GM19043 (cell line): ENCODE results near the gene DNAH8.

Source experiments
- ATAC-seq: cut with Tn5 transposase; IDR thresholded peaks from one replicate; pipeline ENCODE4 v1.9.1; 2021; ENCODE audit warnings: low read depth; ENCODE audit not compliant: unreplicated experiment

Gene DNAH8

DNA sequence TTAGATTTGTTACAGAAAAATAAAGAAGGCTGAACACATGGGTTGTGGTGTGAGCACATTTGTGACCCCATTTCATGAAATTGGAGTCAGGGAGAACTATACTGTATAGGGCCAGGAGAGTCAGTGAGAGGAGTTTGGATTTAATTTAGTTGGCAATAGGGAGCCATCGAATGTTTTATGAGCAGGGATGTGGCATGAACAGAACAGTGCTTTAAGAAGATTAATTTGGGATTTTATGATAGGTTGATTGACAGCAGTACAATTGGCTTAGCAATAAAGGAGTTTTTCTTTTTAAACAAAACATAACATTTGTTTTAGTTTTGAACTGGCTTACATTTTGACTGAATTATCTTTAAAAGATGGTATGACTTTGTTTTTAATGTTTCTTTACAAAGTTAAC, 227.9 kb downstream of the DNAH8 start:
- ATAC-seq = no peak

DNA sequence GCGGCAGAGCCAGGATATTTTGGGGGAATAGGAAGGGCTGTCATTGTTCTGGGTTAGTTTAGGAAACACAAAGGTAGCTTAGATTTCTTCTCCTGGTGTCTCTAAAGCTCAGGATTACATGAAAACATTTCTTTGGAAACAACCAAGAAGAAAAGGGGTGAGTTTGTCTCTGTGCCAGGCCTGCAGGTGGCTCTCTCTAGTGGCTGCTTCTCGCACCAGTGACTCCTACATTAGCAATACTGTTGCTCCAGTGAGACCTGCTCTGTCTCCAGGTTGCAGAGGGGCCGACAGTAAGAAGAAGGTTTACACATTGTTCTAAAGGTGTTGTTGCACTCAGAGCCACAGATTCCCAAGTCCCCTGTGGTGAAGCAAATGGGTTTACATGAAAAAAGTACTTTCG, 228.9 kb downstream of the DNAH8 start:
- no peak for ATAC-seq

DNA sequence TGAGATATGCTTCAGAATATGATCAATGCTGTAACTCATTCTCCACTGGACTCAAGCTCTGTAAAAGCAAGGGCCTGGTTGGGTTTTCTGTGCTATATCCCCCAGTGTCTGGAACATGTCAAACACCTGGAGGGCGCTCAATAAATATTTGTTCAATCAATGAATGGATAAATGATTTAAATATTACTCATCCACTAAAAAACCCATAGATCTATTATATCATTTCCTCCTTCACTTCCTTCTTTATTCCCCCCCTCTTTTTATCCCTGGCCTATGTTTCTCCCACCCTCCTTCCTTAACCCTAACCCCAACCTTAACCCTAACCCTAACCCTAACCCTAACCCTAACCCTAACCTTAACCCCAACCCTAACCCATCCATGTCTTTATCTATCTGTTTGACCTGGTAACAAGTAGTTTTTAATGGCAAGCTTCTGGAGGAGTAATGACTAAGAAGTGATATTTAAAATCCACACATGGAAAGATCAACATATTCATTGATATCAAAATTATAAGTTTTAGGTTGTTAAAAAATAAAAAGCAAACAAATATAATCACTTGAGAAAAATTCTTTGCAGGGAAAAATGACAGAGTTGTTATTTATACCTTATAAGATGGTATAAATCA, 229.7 kb downstream of the DNAH8 start:
- ATAC-seq = no peak

DNA sequence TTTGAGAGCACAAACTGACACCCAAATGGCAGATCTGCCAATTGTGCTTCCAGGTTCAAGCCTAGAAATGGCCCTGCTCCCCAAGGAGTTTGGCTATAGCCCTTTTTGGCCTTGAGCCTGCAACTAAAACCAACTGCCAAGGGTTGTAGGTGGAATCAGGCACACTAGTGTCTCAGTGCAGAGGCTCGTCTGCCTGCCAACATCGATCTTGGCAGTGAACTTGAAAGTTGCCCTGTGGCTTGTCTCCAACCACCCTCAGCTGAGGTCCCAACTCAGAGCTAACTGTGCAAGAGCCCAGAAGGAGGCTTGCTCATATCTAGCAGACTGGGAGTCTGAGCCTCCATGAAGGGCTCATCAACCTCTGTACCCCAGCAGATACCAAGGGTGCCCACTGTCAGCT, 240.8 kb downstream of the DNAH8 start:
- no peak for ATAC-seq

DNA sequence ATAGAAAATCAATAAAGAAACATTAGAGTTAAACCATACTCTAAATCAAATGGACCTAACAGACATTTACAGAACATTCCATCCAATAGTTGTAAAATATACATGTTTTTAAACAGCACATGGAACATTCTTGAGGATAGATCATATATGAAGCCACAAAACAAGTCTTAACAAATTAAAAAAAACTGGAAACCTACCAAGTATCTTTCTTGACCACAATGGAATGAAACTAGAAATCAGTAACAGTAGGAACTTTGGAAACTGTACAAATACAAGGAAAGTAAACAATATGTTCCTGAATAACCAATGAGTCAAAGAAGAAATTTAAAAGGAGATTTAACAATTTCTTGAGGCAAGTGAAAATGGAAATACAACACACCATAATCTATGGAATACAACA, 242.3 kb downstream of the DNAH8 start:
- ATAC-seq = no peak

DNA sequence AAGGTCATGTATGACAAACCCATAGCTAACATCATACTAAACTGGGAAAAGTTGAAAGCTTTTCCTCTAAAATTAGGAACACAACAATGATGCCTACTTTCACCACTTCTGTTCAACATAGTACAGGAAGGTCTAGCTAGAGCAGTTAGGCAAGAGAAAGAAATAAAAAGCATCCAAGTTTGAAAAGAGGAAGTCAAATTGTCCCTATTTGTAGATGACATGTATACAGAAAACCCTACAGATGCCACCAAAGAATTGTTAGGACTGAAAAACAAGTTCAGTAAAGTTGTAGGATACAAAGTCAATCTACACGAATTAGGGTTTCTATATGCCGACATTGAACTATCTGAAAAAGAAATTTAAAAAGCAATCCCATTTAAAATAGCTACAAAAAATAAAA, 244.0 kb downstream of the DNAH8 start:
- no peak for ATAC-seq

DNA sequence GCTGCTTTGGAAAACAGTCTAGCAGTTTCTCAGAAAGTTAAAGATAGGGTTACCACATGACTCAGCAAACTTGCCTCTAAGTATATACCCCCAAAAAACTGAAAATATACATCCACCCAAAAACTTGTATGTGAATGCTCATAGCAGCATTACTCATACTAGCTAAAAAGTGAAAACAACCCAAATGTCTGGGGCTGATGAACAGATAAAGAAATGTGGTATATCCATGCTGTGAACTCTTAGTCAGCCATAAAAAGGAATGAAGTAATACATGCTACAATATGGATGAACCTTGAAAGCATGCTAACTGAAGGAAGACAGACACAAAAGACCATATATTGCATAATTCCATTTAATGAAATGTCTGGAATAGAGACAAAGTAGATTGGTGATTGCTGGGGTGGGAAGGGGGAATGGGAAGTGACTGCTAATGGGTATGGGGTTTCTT, 253.6 kb downstream of the DNAH8 start:
- ATAC-seq = no peak

DNA sequence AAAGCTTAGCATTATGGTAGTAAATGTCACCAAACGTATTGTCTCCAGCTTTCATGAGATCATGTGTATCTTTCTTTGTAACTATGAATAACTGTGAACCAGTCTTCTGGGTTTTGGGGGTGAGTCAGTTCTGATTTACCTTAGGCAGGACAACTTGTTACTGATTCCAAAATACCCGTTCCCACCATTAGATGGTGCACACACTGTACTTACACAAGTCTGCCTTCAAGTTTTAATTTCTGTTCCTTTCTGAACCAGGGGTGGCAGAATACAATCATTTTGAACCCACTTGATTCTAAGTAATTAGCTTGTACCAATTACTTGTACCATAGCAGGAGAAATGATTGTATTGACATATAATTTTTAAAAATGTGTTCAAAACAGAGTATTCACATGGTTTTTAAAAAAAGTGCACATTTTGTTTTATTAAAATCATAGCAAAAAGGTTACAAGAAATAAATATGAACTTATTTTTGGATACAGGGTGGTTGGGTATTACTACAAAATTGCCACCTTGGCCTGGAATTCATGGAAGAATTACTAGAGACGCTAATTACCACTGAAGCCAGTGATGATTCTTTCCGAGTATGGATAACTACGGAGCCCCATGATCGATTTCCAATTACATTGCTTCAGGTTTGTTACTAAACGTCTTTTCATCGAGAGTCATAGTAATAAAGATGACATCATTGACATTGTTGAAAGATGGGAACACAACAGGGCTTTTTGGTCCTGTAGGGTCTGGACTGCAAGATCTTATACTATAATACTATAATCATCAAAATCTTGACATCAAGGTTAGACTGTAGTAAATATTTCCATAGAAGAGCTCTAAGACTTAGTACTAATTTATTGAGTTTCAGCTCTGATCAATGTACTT, 258.3 kb downstream of the DNAH8 start:
- ATAC-seq = no peak

DNA sequence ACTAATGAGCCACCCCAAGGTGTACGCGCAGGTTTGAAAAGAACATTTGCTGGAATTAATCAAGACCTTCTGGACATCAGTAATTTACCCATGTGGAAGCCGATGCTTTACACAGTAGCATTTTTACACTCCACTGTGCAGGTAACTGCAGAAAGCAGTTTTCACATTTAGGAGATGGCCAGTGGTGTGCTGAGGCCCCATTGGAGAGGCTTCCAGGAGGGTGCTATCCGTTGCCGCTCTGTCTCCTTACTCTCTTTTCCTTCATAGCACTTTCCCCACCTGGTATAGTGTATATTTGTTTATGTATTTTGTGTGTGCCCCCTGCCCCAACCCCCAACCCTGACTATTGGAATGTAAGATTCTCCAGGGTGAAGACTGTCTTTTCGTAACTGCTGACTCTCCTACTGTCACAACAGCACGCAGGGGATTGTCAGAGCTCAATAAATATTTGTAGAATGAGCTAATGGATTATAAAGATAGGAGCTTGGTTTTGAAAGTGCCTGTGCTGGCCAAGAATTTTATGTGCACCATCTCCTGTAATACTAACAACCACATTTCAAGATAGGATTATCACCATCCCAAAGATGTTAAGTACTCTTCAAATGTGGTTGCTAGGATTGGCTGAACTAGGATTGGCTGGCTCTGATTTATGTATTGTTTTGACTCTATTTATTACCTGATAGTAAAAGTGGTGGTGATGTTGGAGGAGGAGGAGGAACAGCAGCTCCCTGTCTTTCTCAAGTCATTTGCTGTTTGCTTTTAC, 259.5 kb downstream of the DNAH8 start:
- ATAC-seq = no peak

DNA sequence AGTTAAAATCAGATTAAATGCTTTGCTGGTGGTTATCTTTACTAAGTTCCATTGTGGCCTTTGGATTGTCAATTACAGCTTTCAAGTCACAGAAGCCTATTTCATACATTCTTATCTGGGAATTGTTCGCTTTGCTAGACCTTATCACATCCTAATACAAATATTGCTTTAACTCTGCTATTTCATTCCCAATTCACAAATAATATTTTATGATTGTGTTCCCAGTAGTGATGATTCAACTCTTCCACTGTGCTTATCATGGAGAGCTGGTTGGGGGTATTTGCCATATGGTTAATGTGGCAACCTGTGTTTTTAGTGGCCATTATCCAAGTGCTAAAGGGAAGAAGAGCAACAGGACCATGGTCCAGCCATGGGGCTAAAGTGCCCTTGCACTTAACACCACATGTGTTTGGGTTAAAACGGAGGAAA, 260.5 kb downstream of the DNAH8 start:
- ATAC-seq = no peak

DNA sequence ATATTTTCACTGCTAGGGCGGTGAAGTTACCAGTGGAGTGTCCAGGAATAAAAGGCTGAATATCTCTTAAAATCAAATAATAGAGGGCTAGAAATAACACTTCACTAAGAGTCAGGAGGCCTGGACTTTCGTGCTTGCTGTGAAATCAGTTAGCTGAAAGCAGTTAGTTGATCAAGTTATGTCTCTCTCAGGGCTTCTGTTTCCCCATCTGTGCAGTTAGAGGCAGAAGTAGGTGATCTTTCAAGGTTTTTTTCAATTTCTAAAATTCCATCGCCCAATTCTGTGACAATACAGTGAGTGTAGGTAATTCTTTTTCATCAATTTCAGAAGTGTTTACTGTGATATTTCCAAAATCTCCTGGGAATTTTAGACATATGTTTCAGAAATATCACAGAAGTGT, 260.9 kb downstream of the DNAH8 start:
- no peak for ATAC-seq

DNA sequence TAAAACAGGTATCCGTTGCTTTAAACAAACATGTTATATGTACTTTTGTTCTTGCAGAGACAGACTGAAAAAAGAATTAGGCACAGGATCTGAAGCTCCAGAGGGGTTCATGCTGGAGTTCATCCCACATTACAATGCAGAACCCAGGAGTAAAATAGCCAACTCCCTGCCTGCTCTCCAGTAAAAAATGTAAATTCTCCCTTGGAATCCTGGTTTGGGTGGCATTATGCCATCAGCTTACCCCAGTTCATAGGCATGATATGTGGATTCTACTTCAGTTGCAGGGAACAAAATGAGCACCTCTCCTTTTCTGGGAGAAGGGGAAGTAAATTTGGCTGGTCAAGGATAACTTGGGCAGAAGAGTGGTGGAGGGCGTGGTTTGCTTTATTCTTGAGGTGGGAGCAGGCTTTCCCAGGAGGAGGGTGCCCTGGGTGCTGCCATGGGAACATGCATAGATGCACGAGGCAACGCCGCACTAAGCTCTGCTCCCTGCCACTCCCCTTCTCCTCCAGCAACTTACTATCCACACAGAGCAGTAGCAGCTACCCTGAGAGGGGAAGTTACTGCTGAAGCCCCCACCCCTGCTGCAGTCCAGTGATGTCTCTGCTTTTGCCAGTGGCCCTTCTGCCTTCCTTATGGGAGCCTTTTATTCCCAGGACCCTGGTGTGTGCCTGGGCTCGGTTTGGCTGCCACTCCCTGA, 261.8 kb downstream of the DNAH8 start:
- ATAC-seq = no peak

DNA sequence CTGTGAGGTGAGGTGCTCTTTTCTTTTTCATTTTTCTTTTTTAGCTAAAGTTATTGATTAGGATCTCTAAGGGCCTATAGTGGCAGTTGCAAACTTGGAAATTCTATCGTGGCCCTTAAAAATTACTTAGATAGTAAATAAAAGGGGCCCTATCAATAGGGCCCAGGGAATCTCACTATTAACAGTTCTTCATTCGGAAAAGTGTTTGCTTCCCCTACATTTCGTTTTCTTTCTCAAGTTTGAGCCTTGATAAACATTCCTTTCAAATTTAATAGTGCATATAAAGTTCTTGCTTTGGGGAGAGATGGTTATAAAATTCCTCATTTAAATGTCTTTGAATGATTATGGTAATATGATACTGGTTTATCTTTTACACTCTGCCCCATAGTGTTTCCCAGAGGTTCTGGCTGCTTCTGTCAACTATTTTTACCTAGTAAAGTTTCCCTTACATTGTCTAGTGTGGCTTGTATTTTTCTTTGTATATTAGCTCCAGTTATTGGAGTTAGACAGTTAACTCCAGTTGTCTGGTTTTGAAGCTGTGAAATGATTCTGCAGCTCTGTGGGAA, 263.1 kb downstream of the DNAH8 start:
- no peak for ATAC-seq

DNA sequence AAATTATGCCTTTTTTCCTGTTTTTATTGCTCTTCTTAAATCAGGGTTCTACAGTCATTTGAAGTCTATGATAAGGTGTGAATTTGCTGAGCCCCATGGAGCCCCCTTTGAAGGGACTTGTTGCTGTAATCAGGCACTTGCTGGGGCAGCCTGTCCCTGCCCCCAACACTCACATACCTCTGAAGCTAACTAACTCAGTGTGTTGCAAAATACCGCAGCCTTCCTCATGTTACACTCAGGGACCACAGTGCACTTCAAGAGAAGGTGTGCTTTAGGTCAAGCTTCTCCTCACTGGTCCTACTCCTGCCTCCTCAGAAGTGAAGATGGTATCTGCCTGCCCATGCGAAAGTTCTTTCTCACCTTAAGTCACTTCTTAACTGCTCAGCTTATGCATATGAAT, 267.4 kb downstream of the DNAH8 start:
- no peak for ATAC-seq

DNA sequence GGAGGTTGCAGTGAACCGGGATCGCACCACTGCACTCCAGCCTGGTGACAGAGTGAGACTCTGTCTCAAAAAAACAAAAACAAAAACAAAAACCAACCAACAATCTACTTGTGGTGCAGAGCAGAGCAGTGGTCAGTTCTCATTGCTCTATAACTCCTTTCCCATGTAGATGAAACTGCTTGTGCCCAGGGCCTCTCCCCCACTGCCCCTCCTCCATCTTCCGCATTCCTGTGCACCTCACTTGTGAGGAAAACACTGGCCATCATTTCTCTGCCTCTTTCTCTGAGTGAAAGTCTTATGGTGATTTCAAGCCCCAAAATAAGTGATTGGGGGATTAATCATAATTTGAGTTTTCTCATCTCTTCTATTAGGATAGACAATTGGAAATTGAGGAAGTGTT, 269.6 kb downstream of the DNAH8 start:
- ATAC-seq = no peak

DNA sequence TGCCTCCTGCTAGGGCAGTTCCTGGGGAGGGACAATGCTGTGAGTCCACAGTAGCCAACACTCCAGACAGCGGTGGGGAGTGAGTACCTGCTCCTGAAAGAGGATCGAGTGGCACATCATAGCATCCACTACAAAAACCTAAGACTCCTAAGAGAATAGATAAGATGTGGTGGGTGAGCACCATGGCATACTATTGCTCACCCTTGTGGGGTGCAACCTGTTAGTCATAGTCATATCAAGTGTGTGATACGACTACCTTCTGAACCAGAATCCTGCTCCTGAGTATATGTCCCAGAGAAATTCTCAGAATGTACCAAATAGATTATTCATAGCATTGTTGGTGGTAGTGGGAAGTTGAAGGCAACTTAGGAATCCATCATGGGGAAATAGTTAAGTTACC, 270.7 kb downstream of the DNAH8 start:
- no peak for ATAC-seq

DNA sequence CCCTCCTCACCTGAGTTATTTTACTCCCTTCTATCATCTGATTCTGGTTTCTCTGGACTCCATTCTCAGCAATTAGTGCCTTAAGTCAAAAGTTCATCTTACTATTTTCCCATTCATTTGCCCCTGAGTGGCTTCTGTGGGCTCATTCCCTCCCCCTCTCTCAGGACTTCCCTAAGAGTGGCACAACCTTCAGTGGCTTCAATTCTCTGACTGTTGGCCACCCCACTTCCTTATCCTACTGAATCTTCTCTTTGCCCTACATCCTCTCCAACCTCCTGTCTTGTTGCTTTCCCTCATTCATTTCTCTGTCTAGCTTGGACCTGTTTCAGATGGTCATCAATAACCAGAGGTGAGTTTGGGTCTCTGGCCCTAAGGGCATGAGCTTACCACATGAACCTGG, 272.4 kb downstream of the DNAH8 start:
- ATAC-seq = no peak

DNA sequence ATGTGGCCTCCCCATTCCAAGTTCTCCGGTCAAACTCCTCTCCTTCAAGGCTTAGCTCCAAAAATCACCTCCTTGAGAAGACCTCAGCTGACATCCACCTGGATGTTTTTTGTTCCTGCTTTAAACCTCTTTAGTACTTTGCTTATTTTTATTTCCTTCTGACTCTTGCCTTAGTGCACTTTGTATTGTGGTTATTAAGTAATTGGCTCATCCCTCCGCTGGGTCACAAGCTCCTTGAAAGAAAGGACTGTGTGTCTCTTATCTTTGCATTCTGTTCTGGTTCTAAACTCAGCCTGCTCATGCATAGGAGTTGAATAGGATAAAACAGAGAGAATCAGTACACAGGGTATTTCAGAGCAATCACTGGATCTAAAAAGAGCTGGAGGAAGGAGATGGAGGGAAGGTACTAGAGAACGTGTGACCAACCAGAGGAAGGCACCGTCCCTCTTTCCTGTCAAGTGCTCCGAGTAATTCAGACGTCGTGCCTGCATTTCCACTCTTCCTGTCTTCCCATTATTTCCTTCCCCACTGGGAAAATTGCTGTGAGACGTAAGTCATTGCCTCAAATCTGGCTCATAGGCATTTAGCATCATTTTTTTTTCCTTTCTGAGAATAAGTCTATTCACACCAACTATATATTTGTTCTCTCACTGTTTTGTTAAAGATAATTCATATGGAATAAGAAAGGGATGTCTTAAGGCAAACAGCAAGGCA, 273.8 kb downstream of the DNAH8 start:
- no peak for ATAC-seq

DNA sequence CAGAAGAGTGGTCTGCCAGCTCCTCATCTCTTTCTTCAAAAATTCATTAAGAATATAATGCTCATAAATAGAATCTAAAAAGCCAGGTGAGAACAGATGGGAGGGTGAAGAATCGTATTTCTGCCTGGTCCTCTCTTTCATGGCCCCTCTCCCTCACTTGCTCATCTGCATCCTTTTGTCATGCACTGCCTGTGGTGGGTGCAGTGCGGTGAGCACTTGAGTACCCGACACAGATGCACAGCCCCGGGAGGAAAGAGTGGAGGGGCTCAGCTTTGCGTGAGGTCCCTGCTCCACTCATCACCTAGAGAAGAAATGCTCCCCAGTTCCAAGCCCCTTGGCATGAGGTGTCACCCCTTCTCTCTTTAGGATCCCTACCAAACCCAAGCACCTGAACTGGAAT, 275.4 kb downstream of the DNAH8 start:
- no peak for ATAC-seq

DNA sequence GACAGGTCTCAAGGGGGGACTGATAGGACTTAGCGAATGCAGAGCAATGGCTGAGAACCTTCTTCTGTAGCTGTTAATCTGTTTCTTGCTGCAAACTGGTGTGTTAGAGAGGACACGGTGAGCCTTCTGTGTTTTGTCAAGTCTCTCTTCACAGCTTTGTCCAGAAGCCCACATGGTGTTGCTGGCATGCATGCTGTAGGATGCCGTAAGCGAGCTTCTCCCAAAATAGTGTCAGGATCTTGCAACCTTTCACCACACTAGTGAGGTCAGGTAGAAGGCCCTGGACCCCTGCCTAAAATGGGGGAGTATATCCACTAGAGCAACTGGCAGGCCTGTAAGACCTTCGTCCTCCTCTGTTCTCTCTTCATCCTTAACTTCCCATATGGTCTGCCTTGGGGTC, 281.6 kb downstream of the DNAH8 start:
- ATAC-seq = no peak
